ENCODE results near the gene IRAK1. TPM values are rescaled to one million over a fixed set of nuclear protein-coding genes. Genes with fewer than 3 reads are reported as not detected.

IRAK1 gene
- total and polyA plus RNA-seq, 2 of the 13 experiments (the other 11 are each of a cell fraction or from before 2014, with no cell fraction given) = 57.7 to 77.3 TPM

DNA sequence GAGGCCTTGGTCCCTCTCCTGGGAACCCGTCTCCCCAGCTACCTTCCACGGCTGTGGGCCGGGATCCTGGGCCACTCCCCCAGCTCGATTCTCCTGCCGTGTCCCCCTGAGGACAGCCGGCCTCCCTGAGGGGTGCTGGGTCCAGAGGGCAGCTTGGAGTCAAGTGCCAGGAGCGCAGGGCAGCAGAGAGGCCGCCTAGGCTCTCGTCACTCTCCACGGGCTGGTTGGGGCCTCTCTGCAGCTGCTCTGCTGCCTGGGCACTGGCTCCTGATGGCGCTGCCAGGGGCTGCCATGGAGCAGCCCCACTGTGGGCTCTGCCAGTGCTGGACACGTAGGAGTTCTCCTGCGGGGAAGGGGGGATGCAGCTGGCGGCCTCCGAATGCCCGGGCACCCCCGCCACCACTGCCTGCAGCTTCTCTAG, 6.7 kb downstream of the IRAK1 start (continued):
- TF ChIP-seq HIC2 (CRISPR knock-in tag; IDR thresholded peaks at IDR 0.05; ENCODE audit: low read depth) (peak; percentile 63; the same call in 1 of the 2 replicates), HNRNPL (IDR thresholded peaks at IDR 0.05; ENCODE audit: low read depth, low read length) (peak; percentile 95), NCOA2 (CRISPR knock-in tag; IDR thresholded peaks at IDR 0.05) (0 out of 2 replicates have a peak, but pooled peaks have one; percentile 2), KLF11 (CRISPR knock-in tag; IDR thresholded peaks at IDR 0.05) (no peak), ZBTB37 (CRISPR knock-in tag; IDR thresholded peaks at IDR 0.05) (no peak), ATRX (CRISPR knock-in tag; IDR thresholded peaks at IDR 0.05; ENCODE audit: borderline replicate concordance) (no peak), NONO (IDR thresholded peaks at IDR 0.05) (no peak), NONO (CRISPR knock-in tag; conservative IDR thresholded peaks at IDR 0.05) (0 out of 2 replicates have a peak, but pooled peaks have one; percentile 1), IRF9 (CRISPR knock-in tag; IDR thresholded peaks at IDR 0.05; ENCODE audit: borderline replicate concordance) (no peak)
- TF ChIP-seq, protein P1, sequence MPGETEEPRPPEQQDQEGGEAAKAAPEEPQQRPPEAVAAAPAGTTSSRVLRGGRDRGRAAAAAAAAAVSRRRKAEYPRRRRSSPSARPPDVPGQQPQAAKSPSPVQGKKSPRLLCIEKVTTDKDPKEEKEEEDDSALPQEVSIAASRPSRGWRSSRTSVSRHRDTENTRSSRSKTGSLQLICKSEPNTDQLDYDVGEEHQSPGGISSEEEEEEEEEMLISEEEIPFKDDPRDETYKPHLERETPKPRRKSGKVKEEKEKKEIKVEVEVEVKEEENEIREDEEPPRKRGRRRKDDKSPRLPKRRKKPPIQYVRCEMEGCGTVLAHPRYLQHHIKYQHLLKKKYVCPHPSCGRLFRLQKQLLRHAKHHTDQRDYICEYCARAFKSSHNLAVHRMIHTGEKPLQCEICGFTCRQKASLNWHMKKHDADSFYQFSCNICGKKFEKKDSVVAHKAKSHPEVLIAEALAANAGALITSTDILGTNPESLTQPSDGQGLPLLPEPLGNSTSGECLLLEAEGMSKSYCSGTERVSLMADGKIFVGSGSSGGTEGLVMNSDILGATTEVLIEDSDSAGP (CRISPR knock-in tag; IDR thresholded peaks at IDR 0.05; ENCODE audit: borderline replicate concordance) = peak; percentile 16; the same call in 1 of the 2 replicates

Measured in HepG2 (cell line).